ENCODE data around the gene RPL13A.

- TF ChIP-seq, protein P1, sequence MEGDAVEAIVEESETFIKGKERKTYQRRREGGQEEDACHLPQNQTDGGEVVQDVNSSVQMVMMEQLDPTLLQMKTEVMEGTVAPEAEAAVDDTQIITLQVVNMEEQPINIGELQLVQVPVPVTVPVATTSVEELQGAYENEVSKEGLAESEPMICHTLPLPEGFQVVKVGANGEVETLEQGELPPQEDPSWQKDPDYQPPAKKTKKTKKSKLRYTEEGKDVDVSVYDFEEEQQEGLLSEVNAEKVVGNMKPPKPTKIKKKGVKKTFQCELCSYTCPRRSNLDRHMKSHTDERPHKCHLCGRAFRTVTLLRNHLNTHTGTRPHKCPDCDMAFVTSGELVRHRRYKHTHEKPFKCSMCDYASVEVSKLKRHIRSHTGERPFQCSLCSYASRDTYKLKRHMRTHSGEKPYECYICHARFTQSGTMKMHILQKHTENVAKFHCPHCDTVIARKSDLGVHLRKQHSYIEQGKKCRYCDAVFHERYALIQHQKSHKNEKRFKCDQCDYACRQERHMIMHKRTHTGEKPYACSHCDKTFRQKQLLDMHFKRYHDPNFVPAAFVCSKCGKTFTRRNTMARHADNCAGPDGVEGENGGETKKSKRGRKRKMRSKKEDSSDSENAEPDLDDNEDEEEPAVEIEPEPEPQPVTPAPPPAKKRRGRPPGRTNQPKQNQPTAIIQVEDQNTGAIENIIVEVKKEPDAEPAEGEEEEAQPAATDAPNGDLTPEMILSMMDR (IDR thresholded peaks at IDR 0.05): no peak
- TF ChIP-seq EP300 (IDR thresholded peaks at IDR 0.05) (no peak), POLR2AphosphoS5 (IDR thresholded peaks at IDR 0.05) (no peak), POLR2A (IDR thresholded peaks at IDR 0.05) (no peak)
Observed at GRCh38 chr19:49486232-49486631, 1.2 kb upstream of the RPL13A start.

Data from gastroesophageal sphincter (tissue), 3 donors.